Stomach (tissue), 4 donors: Measurements from ENCODE around the gene PLCB4.

Experiments used
- CTCF ChIP-seq, 7 experiments: fragments of 450-650 bp in 4 of 7; fragments of 200-600 bp in 3 of 7; sonication (generic) in 3 of 7; IDR thresholded peaks; one replicate each; pipeline ENCODE4 v1.5.1; 2016 to 2019; ENCODE audit warnings: antibody characterized with exemption in 7 of 7, control low read depth in 2 of 7, mild to moderate bottlenecking in 1 of 7
- POLR2A ChIP-seq, 4 donors: fragments of 450-650 bp; IDR thresholded peaks; one replicate each; pipeline ENCODE4 v1.6.1; 2016; ENCODE audit warnings: antibody characterized with exemption in 4 of 4, control low read depth in 2 of 4, mild to moderate bottlenecking in 1 of 4, moderate library complexity in 1 of 4

DNA sequence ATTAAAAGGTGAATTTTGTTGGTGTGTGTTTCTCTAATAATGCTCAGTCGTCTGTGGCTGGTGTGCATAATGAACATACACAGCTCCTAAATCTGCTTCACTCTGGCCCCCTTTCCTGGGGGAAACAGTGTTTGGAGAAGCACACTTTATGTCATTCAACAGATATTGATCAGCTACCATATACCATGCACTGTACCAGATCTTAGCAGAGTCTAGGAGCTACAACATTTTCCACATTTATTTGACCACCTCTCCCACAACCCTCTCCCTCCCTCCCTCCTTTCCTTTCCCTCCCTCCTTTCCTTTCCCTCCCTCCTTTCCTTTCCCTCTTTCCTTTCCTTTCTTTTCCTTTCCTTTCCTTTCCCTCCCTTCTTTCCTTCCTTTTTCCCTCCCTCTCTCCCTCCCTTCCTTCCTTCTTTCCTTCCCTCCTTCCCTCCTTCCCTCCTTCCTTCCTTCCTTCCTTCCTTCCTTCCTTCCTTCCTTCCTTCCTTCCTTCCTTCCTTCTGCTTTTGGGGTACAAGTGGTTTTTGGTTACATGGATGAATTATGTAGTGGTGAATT lies 85.7 kb downstream of the PLCB4 start:
- TF ChIP-seq CTCF (IDR thresholded peaks at IDR 0.05) (no peak), POLR2A (IDR thresholded peaks at IDR 0.05) (no peak)
